OCI-LY3 (cell line): Measurements from ENCODE around the gene SRRM1.

Source experiments
- CTCF ChIP-seq: fragments of 200-600, 300-600 bp; sonication (generic); IDR thresholded peaks from 2 replicates; pipeline ENCODE4 v1.5.1; 2014; ENCODE audit warnings: antibody characterized with exemption, low read length, low read depth
- EZH2phosphoT487 ChIP-seq: fragments of 200-600 bp; shearing (Covaris generic); IDR thresholded peaks from 2 replicates; pipeline ENCODE4 v1.6.1; 2018; ENCODE audit warnings: antibody characterized with exemption, mixed run types, low read depth

- TF ChIP-seq CTCF: no peak
- TF ChIP-seq EZH2phosphoT487: no peak
These were observed 20.9 kb upstream of the SRRM1 start for GRCh38 chr1:24622218-24622617.
